ENCODE measurements around the gene FABP1. TPM values are rescaled to one million over a fixed set of nuclear protein-coding genes. Genes with fewer than 3 reads are reported as not detected.

The FABP1 gene
- total RNA-seq, 4 donors from 2014 or later = not detected

DNA sequence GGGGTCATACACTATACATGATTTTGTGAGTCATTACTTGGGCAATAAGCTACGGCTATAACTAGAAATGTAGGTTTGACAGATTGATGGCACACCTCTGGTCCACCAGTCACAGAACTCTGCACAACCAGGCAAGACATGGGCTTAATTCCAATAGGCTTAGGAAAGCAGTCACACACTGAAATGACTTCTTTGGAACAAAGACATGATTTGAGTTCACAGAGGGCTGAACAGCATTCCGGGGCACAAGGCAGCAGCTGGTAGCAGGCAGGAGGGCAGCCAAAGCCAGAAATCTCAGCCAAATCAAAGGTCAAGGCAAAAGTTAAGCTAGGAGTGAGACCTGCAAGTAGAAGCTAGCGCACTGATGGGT lies 27.4 kb downstream of the FABP1 start:
- 66 to 75% methylated on average over 3 of the region's 3 CpGs for WGBS, 2 donors
- Histone ChIP-seq H3K9me3 (no peaks in the 10 kb centered on the region), H3K4me3 (replicated peaks in 1 of 3) (no peak overlapping the region), H3K4me1 (no peaks in the 10 kb centered on the region), H3K27ac (no peak overlapping the region), H3K27me3 (no peaks in the 10 kb centered on the region), H3K36me3 (no peaks in the 10 kb centered on the region)
- intact Hi-C loops (cut with DNase I) = no loop called here
- no peak for TF ChIP-seq POLR2A (IDR thresholded peaks at IDR 0.05)
- TF ChIP-seq, protein P1, sequence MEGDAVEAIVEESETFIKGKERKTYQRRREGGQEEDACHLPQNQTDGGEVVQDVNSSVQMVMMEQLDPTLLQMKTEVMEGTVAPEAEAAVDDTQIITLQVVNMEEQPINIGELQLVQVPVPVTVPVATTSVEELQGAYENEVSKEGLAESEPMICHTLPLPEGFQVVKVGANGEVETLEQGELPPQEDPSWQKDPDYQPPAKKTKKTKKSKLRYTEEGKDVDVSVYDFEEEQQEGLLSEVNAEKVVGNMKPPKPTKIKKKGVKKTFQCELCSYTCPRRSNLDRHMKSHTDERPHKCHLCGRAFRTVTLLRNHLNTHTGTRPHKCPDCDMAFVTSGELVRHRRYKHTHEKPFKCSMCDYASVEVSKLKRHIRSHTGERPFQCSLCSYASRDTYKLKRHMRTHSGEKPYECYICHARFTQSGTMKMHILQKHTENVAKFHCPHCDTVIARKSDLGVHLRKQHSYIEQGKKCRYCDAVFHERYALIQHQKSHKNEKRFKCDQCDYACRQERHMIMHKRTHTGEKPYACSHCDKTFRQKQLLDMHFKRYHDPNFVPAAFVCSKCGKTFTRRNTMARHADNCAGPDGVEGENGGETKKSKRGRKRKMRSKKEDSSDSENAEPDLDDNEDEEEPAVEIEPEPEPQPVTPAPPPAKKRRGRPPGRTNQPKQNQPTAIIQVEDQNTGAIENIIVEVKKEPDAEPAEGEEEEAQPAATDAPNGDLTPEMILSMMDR (IDR thresholded peaks at IDR 0.05) = no peak
- DNase-seq = peak; percentile 6

DNA sequence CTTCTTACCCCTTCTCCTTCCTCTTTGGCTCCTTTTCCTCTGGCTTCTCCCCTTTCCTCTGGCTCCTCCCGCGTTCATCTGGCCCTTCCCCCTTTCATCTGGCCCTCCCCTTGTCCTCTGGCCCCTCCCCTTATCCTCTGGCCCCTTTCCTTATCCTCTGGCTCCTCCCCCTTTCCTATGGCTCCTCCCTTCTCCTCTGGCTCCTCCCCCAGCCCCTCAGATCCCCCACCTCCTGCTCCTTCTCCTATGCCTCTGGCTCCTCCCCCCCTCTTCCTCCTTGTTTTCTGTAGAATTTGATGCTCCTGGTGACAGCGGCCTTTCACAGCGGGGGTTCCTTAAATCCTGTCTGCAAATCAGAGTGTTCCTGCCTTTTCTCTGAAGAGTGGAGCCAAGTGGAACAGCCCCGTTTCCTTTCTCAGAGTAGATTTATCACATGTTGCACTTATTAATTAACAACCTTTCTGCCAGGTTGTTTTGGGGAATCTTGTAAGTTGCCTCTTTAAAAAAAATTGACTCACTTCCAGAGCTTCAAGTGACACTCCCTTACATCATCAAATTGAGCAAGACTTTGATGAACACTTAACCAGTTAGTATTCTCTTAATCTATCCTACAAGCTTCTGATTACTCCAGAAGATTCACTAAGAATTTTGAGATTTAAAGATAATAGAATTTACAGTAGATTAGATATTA lies 27.9 kb downstream of the FABP1 start:
- H3K36me3 ChIP-seq = no peaks in the 10 kb centered on the region
- TF ChIP-seq POLR2A (IDR thresholded peaks at IDR 0.05) = no peak
- TF ChIP-seq, protein P1 (IDR thresholded peaks at IDR 0.05) = no peak
- no peak overlapping the region for H3K27ac ChIP-seq
- H3K9me3 ChIP-seq = no peaks in the 10 kb centered on the region
- H3K4me1 ChIP-seq = no peaks in the 10 kb centered on the region
- intact Hi-C loops (cut with DNase I) = no loop called here
- DNase-seq = no peak
- 37 to 46% methylated on average over 5 of the region's 5 CpGs for WGBS, 2 donors
- no peaks in the 10 kb centered on the region for H3K27me3 ChIP-seq
- no peak overlapping the region for H3K4me3 ChIP-seq (replicated peaks in 1 of 3)

DNA sequence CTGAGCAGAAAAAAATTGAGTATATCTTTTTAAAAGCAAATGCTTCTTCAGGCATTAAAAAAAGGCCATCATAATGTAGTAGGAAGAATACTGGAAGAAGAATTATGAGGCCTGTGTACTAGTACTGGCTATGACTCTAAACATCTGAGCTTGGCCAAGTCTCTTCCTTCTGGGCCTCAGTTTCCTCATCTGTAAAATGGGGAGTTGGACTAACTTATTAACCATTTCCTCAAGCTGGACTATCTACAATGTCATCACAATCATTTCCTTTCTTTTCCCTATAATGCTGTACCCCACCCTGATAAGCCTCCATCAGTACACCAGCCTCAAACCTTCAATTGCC lies 29.3 kb downstream of the FABP1 start:
- no peaks in the 10 kb centered on the region for H3K36me3 ChIP-seq
- H3K4me1 ChIP-seq = no peaks in the 10 kb centered on the region
- no peak overlapping the region for H3K27ac ChIP-seq
- no peaks in the 10 kb centered on the region for H3K9me3 ChIP-seq
- H3K4me3 ChIP-seq (replicated peaks in 1 of 3) = no peak overlapping the region
- intact Hi-C loops (cut with DNase I) = no loop called here
- TF ChIP-seq, protein P1 (IDR thresholded peaks at IDR 0.05) = no peak
- TF ChIP-seq POLR2A (IDR thresholded peaks at IDR 0.05) = no peak
- no peaks in the 10 kb centered on the region for H3K27me3 ChIP-seq
- no peak for DNase-seq

DNA sequence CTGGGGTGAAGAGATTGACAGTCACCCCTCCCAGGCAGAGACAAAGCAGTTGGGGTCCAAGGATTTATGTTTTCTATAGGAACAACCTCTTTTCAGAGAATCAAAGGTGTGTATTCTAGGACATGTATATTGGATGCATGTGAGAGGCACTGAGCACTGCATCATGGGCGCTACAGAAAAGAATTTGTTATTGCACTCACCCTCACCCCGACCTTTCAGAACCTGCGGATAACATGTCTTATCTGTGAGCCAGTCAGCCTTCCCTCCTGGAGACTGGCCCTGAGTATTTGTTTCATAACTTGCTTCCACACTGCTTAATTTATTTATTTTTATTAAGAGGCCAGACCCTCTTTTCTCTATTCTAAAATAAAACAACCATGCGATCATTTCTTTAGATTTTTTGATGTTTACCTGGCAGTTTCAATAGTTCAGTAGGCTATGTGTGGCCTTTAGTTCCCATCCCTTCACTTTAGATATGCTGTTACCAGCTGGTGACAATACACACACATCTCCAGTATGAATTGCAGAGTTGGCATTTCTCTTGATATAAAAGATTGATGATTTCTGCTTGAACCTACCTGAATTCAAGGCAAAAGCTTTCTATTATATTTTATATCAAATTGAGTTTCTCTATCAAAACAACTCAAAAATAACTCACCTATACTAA lies 29.8 kb downstream of the FABP1 start:
- DNase-seq = no peak
- Histone ChIP-seq H3K27me3 (no peaks in the 10 kb centered on the region), H3K27ac (no peak overlapping the region), H3K4me1 (no peaks in the 10 kb centered on the region), H3K36me3 (no peaks in the 10 kb centered on the region), H3K4me3 (replicated peaks in 1 of 3) (no peak overlapping the region), H3K9me3 (no peaks in the 10 kb centered on the region)
- TF ChIP-seq, protein P1 (IDR thresholded peaks at IDR 0.05) = no peak
- TF ChIP-seq POLR2A (IDR thresholded peaks at IDR 0.05) = no peak
- intact Hi-C loops (cut with DNase I) = no loop called here
- 83 to 93% methylated on average over 4 of the region's 4 CpGs for WGBS, 2 donors

DNA sequence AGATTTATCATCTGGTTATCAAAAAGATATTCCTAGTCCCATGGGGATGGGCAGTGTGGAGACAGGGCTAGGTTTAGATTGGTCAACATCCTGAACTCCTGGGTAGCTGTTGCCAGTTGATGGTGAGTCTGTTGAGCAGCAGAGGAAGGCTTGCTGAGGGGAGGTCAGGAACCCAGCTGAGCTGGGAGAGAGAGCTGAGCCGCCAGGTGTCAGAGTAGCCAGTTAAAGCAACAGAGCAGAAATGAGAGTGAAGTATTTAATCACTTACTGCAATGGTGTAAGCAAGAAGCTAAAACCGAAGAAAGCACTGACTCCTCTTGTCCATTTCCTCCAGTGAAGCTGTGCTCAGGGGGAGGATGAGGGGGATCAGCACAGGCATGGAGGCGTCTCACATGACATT lies 30.7 kb downstream of the FABP1 start:
- Histone ChIP-seq H3K27ac (no peak overlapping the region), H3K27me3 (no peaks in the 10 kb centered on the region), H3K4me3 (replicated peaks in 1 of 3) (no peak overlapping the region), H3K4me1 (no peaks in the 10 kb centered on the region), H3K9me3 (no peaks in the 10 kb centered on the region), H3K36me3 (no peaks in the 10 kb centered on the region)
- no peak for DNase-seq
- TF ChIP-seq POLR2A (IDR thresholded peaks at IDR 0.05) = no peak
- TF ChIP-seq, protein P1 (IDR thresholded peaks at IDR 0.05) = no peak
- intact Hi-C loops (cut with DNase I) = no loop called here
- WGBS, 2 donors = 63 to 77% methylated on average over 3 of the region's 3 CpGs
